ENCODE data around the gene SUSD3. TPM values are rescaled to one million over a fixed set of nuclear protein-coding genes. Genes with fewer than 3 reads are reported as not detected.
"Not testable (repeated sequence)": the region's sequence is repeated elsewhere in the genome, so short reads cannot be mapped to it uniquely, and the experiment has no call there.

SUSD3 gene
- polyA plus RNA-seq, 4 donors: 3.7 to 10.1 (median 3.8) TPM; not detected in 1

GRCh38 chr9:93015190-93015589 is 43.3 kb upstream of the SUSD3 start:
- H3K4me1 ChIP-seq (ENCODE audit: control insufficient read depth in 3 of 3, insufficient read depth in 2 of 3, low read depth in 1 of 3, low read length in 2 of 3); H3K9me3 ChIP-seq (ENCODE audit: control insufficient read depth in 2 of 2, insufficient read depth in 1 of 2, low read depth in 1 of 2, low read length in 1 of 2); H3K4me3 ChIP-seq (ENCODE audit: low read depth in 1 of 3, low read length in 3 of 3); H3K27me3 ChIP-seq (ENCODE audit: control insufficient read depth in 3 of 3, insufficient read depth in 3 of 3, low read length in 3 of 3); H3K27ac ChIP-seq (ENCODE audit: low read depth in 1 of 3, low read length in 2 of 3); FAIRE-seq; DNase-seq: not testable (repeated sequence)
- peaks cover 0 to 13% (median 4%) of the 10 kb centered on the region in 3 donors for H3K36me3 ChIP-seq (ENCODE audit: control insufficient read depth in 3 of 3, insufficient read depth in 2 of 3, low read depth in 1 of 3, low read length in 3 of 3)
- whole genome bisulfite sequencing, 3 donors: 81 to 87% (median 82%) methylated on average over 10 of the region's 10 CpGs

DNA sequence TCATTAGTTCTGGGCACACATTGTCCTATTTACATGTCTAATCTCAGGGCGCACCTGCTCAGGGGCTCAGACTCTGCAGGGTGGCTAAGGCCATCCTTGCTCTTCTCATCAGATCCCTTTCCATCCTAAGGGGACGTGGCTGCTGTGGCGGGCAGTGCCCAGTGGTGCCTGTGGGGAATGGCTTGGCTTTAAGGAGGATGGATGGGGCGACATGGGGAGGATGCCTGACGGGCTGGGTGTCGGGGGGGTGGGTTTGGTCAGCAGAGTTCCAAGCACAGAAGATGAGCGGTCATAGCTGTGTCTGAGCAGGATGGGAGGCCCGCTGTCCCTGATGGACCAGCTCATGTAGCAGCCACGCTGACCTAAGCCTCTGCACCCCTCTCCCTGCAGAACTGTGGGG is 40.9 kb upstream of the SUSD3 start:
- Histone ChIP-seq H3K4me1 (ENCODE audit: control insufficient read depth in 3 of 3, insufficient read depth in 2 of 3, low read depth in 1 of 3, low read length in 2 of 3) (no peaks in the 10 kb centered on the region), H3K27ac (ENCODE audit: low read depth in 1 of 3, low read length in 2 of 3) (no peak overlapping the region), H3K27me3 (ENCODE audit: control insufficient read depth in 3 of 3, insufficient read depth in 3 of 3, low read length in 3 of 3) (no peaks in the 10 kb centered on the region), H3K36me3 (ENCODE audit: control insufficient read depth in 3 of 3, insufficient read depth in 2 of 3, low read depth in 1 of 3, low read length in 3 of 3) (peaks cover 0 to 19% (median 0%) of the 10 kb centered on the region in 3 donors), H3K4me3 (ENCODE audit: low read depth in 1 of 3, low read length in 3 of 3) (no peak overlapping the region), H3K9me3 (ENCODE audit: control insufficient read depth in 2 of 2, insufficient read depth in 1 of 2, low read depth in 1 of 2, low read length in 1 of 2) (no peaks in the 10 kb centered on the region)
- FAIRE-seq (no peak), DNase-seq (no peak)
- WGBS, 3 donors: 94 to 98% (median 96%) methylated on average over 9 of the region's 9 CpGs

- H3K36me3 ChIP-seq (ENCODE audit: control insufficient read depth in 3 of 3, insufficient read depth in 2 of 3, low read depth in 1 of 3, low read length in 3 of 3): peaks cover 0 to 21% (median 2%) of the 10 kb centered on the region in 3 donors
- H3K27ac ChIP-seq (ENCODE audit: low read depth in 1 of 3, low read length in 2 of 3): no peak overlapping the region
- DNase-seq (no peak), FAIRE-seq (no peak)
- no peaks in the 10 kb centered on the region for H3K4me1 ChIP-seq (ENCODE audit: control insufficient read depth in 3 of 3, insufficient read depth in 2 of 3, low read depth in 1 of 3, low read length in 2 of 3)
- no peak overlapping the region for H3K4me3 ChIP-seq (ENCODE audit: low read depth in 1 of 3, low read length in 3 of 3)
- no peaks in the 10 kb centered on the region for H3K27me3 ChIP-seq (ENCODE audit: control insufficient read depth in 3 of 3, insufficient read depth in 3 of 3, low read length in 3 of 3)
- no peaks in the 10 kb centered on the region for H3K9me3 ChIP-seq (ENCODE audit: control insufficient read depth in 2 of 2, insufficient read depth in 1 of 2, low read depth in 1 of 2, low read length in 1 of 2)
- WGBS, 3 donors: 91 to 95% (median 92%) methylated on average over 11 of the region's 11 CpGs
Observed at GRCh38 chr9:93020151-93020550, 38.4 kb upstream of the SUSD3 start.

GRCh38 chr9:93020771-93021670 is 37.5 kb upstream of the SUSD3 start:
- Histone ChIP-seq H3K9me3 (ENCODE audit: control insufficient read depth in 2 of 2, insufficient read depth in 1 of 2, low read depth in 1 of 2, low read length in 1 of 2) (no peaks in the 10 kb centered on the region), H3K36me3 (ENCODE audit: control insufficient read depth in 3 of 3, insufficient read depth in 2 of 3, low read depth in 1 of 3, low read length in 3 of 3) (peaks cover 0 to 21% (median 2%) of the 10 kb centered on the region in 3 donors), H3K4me1 (ENCODE audit: control insufficient read depth in 3 of 3, insufficient read depth in 2 of 3, low read depth in 1 of 3, low read length in 2 of 3) (no peaks in the 10 kb centered on the region), H3K27me3 (ENCODE audit: control insufficient read depth in 3 of 3, insufficient read depth in 3 of 3, low read length in 3 of 3) (no peaks in the 10 kb centered on the region), H3K4me3 (ENCODE audit: low read depth in 1 of 3, low read length in 3 of 3) (no peak overlapping the region), H3K27ac (ENCODE audit: low read depth in 1 of 3, low read length in 2 of 3) (no peak overlapping the region)
- no peak for DNase-seq
- FAIRE-seq: no peak
- 73 to 80% (median 75%) methylated on average over 23 to 27 of the region's 27 CpGs for WGBS, 3 donors

GRCh38 chr9:93022066-93022465 is 36.4 kb upstream of the SUSD3 start:
- no peaks in the 10 kb centered on the region for H3K27me3 ChIP-seq (ENCODE audit: control insufficient read depth in 3 of 3, insufficient read depth in 3 of 3, low read length in 3 of 3)
- H3K4me1 ChIP-seq (ENCODE audit: control insufficient read depth in 3 of 3, insufficient read depth in 2 of 3, low read depth in 1 of 3, low read length in 2 of 3): no peaks in the 10 kb centered on the region
- 85 to 96% (median 93%) methylated on average over 9 of the region's 9 CpGs for WGBS, 3 donors
- no peak overlapping the region for H3K27ac ChIP-seq (ENCODE audit: low read depth in 1 of 3, low read length in 2 of 3)
- no peak for FAIRE-seq
- no peak for DNase-seq
- no peaks in the 10 kb centered on the region for H3K9me3 ChIP-seq (ENCODE audit: control insufficient read depth in 2 of 2, insufficient read depth in 1 of 2, low read depth in 1 of 2, low read length in 1 of 2)
- H3K4me3 ChIP-seq (ENCODE audit: low read depth in 1 of 3, low read length in 3 of 3): no peak overlapping the region
- H3K36me3 ChIP-seq (ENCODE audit: control insufficient read depth in 3 of 3, insufficient read depth in 2 of 3, low read depth in 1 of 3, low read length in 3 of 3): peaks cover 0 to 21% (median 2%) of the 10 kb centered on the region in 3 donors

- Histone ChIP-seq H3K4me3 (ENCODE audit: low read depth in 1 of 3, low read length in 3 of 3) (no peak overlapping the region), H3K27ac (ENCODE audit: low read depth in 1 of 3, low read length in 2 of 3) (no peak overlapping the region), H3K9me3 (ENCODE audit: control insufficient read depth in 2 of 2, insufficient read depth in 1 of 2, low read depth in 1 of 2, low read length in 1 of 2) (no peaks in the 10 kb centered on the region), H3K27me3 (ENCODE audit: control insufficient read depth in 3 of 3, insufficient read depth in 3 of 3, low read length in 3 of 3) (no peaks in the 10 kb centered on the region), H3K36me3 (ENCODE audit: control insufficient read depth in 3 of 3, insufficient read depth in 2 of 3, low read depth in 1 of 3, low read length in 3 of 3) (peaks cover 0 to 21% (median 2%) of the 10 kb centered on the region in 3 donors), H3K4me1 (ENCODE audit: control insufficient read depth in 3 of 3, insufficient read depth in 2 of 3, low read depth in 1 of 3, low read length in 2 of 3) (no peaks in the 10 kb centered on the region)
- no peak for FAIRE-seq
- DNase-seq: no peak
- 89 to 93% (median 92%) methylated on average over 23 of the region's 23 CpGs for WGBS, 3 donors
Observed at GRCh38 chr9:93022721-93023520, 35.6 kb upstream of the SUSD3 start.

DNA sequence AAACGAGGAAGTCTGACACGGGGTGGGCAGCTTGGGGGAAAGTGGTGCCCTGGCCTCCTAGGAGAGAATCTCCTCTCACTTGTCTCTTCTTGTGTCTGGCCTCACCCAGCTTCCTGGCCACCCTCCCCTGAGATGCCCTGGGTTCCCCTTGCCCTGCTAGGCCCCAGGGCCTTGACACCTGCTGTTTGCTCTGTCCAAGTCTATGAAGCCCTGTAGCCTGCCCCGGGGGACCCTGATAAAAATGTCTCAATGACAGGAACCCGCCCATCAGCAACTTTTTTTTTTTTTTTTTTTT is 35.0 kb upstream of the SUSD3 start:
- H3K27me3 ChIP-seq (ENCODE audit: control insufficient read depth in 3 of 3, insufficient read depth in 3 of 3, low read length in 3 of 3): no peaks in the 10 kb centered on the region
- WGBS, 3 donors: 81 to 86% (median 84%) methylated on average over 4 of the region's 4 CpGs
- FAIRE-seq (no peak), DNase-seq (no peak)
- H3K27ac ChIP-seq (ENCODE audit: low read depth in 1 of 3, low read length in 2 of 3): no peak overlapping the region
- peaks cover 0 to 21% (median 2%) of the 10 kb centered on the region in 3 donors for H3K36me3 ChIP-seq (ENCODE audit: control insufficient read depth in 3 of 3, insufficient read depth in 2 of 3, low read depth in 1 of 3, low read length in 3 of 3)
- no peaks in the 10 kb centered on the region for H3K4me1 ChIP-seq (ENCODE audit: control insufficient read depth in 3 of 3, insufficient read depth in 2 of 3, low read depth in 1 of 3, low read length in 2 of 3)
- H3K4me3 ChIP-seq (ENCODE audit: low read depth in 1 of 3, low read length in 3 of 3): no peak overlapping the region
- H3K9me3 ChIP-seq (ENCODE audit: control insufficient read depth in 2 of 2, insufficient read depth in 1 of 2, low read depth in 1 of 2, low read length in 1 of 2): no peaks in the 10 kb centered on the region

DNA sequence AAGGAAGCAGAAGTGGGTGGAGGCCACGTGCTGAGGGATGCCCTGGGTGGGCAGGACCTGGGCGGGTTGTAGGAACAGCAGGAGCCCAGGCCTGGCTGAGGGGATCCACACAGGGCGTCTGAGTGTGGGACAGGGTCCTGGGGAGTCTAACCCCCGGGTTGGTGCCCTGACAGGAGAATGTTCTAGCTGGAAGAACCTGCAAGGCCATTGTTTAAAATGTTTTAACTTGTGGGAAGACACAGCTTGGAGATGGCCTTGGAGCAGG is 33.9 kb upstream of the SUSD3 start:
- no peaks in the 10 kb centered on the region for H3K4me1 ChIP-seq (ENCODE audit: control insufficient read depth in 3 of 3, insufficient read depth in 2 of 3, low read depth in 1 of 3, low read length in 2 of 3)

More for the DNA sequence above, 33.9 kb upstream of the SUSD3 start:
- DNase-seq (no peak), FAIRE-seq (no peak)
- Histone ChIP-seq H3K27me3 (ENCODE audit: control insufficient read depth in 3 of 3, insufficient read depth in 3 of 3, low read length in 3 of 3) (no peaks in the 10 kb centered on the region), H3K9me3 (ENCODE audit: control insufficient read depth in 2 of 2, insufficient read depth in 1 of 2, low read depth in 1 of 2, low read length in 1 of 2) (no peaks in the 10 kb centered on the region), H3K36me3 (ENCODE audit: control insufficient read depth in 3 of 3, insufficient read depth in 2 of 3, low read depth in 1 of 3, low read length in 3 of 3) (peaks cover 0 to 21% (median 2%) of the 10 kb centered on the region in 3 donors), H3K4me3 (ENCODE audit: low read depth in 1 of 3, low read length in 3 of 3) (no peak overlapping the region), H3K27ac (ENCODE audit: low read depth in 1 of 3, low read length in 2 of 3) (no peak overlapping the region)
- WGBS, 3 donors: 82 to 87% (median 84%) methylated on average over 3 to 4 of the region's 4 CpGs
